ENCODE results near the gene NFATC1. TPM values are rescaled to one million over a fixed set of nuclear protein-coding genes. Genes with fewer than 3 reads are reported as not detected.

The NFATC1 gene
- polyA plus RNA-seq, 1 experiment = 0.73 TPM

GRCh38 chr18:79397247-79397829, 1.6 kb downstream of the NFATC1 start:
- DNase-seq (ENCODE audit: low read depth, low spot score) = no peak
- no peak overlapping the region for H3K4me3 ChIP-seq (ENCODE audit: low read depth, low read length)
- ChIA-PET POLR2A (no interaction called here), CTCF (no interaction called here)
- TF ChIP-seq CTCF (IDR thresholded peaks at IDR 0.05; ENCODE audit: low read depth, low read length) = no peak
- peaks cover 36% of the 10 kb centered on the region for H3K27me3 ChIP-seq (ENCODE audit: control insufficient read depth, insufficient read depth, low read length)
- H3K27ac ChIP-seq (ENCODE audit: low read depth, low read length) = no peak overlapping the region
- H3K9me3 ChIP-seq (ENCODE audit: control insufficient read depth, insufficient read depth, low read length) = peaks cover 10% of the 10 kb centered on the region; the same call in 1 of the 2 replicates

- no peak overlapping the region for H3K4me3 ChIP-seq (ENCODE audit: low read depth, low read length)
- DNase-seq (ENCODE audit: low read depth, low spot score) = no peak
- H3K27me3 ChIP-seq (ENCODE audit: control insufficient read depth, insufficient read depth, low read length) = peaks cover 29% of the 10 kb centered on the region
- TF ChIP-seq CTCF (IDR thresholded peaks at IDR 0.05; ENCODE audit: low read depth, low read length) = no peak
- H3K9me3 ChIP-seq (ENCODE audit: control insufficient read depth, insufficient read depth, low read length) = peaks cover 10% of the 10 kb centered on the region; the same call in 1 of the 2 replicates
- POLR2A ChIA-PET = no interaction called here
- CTCF ChIA-PET = no interaction called here
- no peak overlapping the region for H3K27ac ChIP-seq (ENCODE audit: low read depth, low read length)
Observed at GRCh38 chr18:79397830-79398761, 2.4 kb downstream of the NFATC1 start.

GRCh38 chr18:79399275-79400081, 3.7 kb downstream of the NFATC1 start:
- no peak for DNase-seq (ENCODE audit: low read depth, low spot score)
- POLR2A ChIA-PET = no interaction called here

GRCh38 chr18:79400091-79400590, 4.4 kb downstream of the NFATC1 start:
- peaks cover 10% of the 10 kb centered on the region; the same call in 1 of the 2 replicates for H3K9me3 ChIP-seq (ENCODE audit: control insufficient read depth, insufficient read depth, low read length)
- TF ChIP-seq CTCF (IDR thresholded peaks at IDR 0.05; ENCODE audit: low read depth, low read length) = no peak
- ChIA-PET POLR2A (no interaction called here), CTCF (no interaction called here)
- no peak for DNase-seq (ENCODE audit: low read depth, low spot score)
- no peak overlapping the region for H3K27ac ChIP-seq (ENCODE audit: low read depth, low read length)
- peaks cover 26% of the 10 kb centered on the region for H3K27me3 ChIP-seq (ENCODE audit: control insufficient read depth, insufficient read depth, low read length)
- H3K4me3 ChIP-seq (ENCODE audit: low read depth, low read length) = peak overlapping the region; percentile 48

More at GRCh38 chr18:79399275-79400081, 3.7 kb downstream of the NFATC1 start:
- Histone ChIP-seq H3K9me3 (ENCODE audit: control insufficient read depth, insufficient read depth, low read length) (peaks cover 10% of the 10 kb centered on the region; the same call in 1 of the 2 replicates), H3K27me3 (ENCODE audit: control insufficient read depth, insufficient read depth, low read length) (peaks cover 29% of the 10 kb centered on the region), H3K4me3 (ENCODE audit: low read depth, low read length) (peak overlapping the region; percentile 48), H3K27ac (ENCODE audit: low read depth, low read length) (no peak overlapping the region)
- no peak for TF ChIP-seq CTCF (IDR thresholded peaks at IDR 0.05; ENCODE audit: low read depth, low read length)
- CTCF ChIA-PET = no interaction called here
